ENCODE measurements around the gene FKBP8.

- TF ChIP-seq, protein P1, sequence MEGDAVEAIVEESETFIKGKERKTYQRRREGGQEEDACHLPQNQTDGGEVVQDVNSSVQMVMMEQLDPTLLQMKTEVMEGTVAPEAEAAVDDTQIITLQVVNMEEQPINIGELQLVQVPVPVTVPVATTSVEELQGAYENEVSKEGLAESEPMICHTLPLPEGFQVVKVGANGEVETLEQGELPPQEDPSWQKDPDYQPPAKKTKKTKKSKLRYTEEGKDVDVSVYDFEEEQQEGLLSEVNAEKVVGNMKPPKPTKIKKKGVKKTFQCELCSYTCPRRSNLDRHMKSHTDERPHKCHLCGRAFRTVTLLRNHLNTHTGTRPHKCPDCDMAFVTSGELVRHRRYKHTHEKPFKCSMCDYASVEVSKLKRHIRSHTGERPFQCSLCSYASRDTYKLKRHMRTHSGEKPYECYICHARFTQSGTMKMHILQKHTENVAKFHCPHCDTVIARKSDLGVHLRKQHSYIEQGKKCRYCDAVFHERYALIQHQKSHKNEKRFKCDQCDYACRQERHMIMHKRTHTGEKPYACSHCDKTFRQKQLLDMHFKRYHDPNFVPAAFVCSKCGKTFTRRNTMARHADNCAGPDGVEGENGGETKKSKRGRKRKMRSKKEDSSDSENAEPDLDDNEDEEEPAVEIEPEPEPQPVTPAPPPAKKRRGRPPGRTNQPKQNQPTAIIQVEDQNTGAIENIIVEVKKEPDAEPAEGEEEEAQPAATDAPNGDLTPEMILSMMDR (IDR thresholded peaks at IDR 0.05) = no peak
- TF ChIP-seq POLR2A (IDR thresholded peaks at IDR 0.05) = no peak
Measured at GRCh38 chr19:18508585-18508984, 34.8 kb downstream of the FKBP8 start.

Data from thyroid gland (tissue), 4 donors.